Cardiac atrium fibroblast (primary cell): ENCODE results near the gene ARPIN. TPM values are rescaled to one million over a fixed set of nuclear protein-coding genes. Genes with fewer than 3 reads are reported as not detected.

Experiments used
- total RNA-seq: library from RNA; depleted of rRNA; stranded (reverse); fragments of >200 nt; gene quantifications from 2 replicates; pipeline ENCODE4 v1.2.3, GENCODE V29; 2015

ARPIN gene
- 7.3 and 8.5 TPM in 2 replicates for total RNA-seq

DNA sequence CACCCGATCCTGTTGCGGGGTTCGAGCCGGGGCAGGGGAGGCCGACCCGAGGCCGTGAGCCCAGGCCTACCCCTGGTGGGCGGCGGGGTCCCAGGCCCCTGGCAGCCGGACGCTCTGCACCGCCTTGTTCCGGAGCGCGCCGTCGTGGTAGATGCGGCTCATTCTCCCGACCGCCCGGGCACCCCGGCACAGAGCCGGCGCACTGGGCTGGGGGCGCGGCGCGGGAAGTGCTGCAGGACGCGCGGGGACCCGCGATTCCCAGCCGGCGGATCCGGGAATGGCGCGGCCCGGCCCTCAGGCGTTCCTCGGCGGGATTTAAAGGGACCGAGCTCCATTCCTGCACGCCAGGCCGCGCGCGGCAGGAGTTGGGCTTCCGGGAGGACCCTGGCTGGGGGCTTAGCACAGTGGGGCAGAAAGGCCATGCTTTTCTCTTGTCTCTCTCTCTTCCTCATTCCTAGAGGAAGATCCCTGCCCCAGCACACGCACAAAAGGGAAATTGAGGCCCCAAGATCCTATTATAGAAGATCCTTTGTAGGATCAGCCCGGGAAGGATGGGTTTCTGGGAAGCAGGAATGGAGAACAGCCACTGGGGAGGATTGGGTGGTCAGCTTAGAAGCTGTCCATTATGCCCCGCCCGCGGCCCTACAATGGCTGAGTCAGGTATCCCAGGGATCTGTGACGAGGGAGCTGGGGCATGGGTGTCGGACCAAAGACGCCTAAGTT lies at the start of gene ARPIN:
Gene ARPIN (minus strand): TSS at position 279 of the 723 bp plus-strand sequence. CDS start 117 bp downstream, at position 162.

DNA sequence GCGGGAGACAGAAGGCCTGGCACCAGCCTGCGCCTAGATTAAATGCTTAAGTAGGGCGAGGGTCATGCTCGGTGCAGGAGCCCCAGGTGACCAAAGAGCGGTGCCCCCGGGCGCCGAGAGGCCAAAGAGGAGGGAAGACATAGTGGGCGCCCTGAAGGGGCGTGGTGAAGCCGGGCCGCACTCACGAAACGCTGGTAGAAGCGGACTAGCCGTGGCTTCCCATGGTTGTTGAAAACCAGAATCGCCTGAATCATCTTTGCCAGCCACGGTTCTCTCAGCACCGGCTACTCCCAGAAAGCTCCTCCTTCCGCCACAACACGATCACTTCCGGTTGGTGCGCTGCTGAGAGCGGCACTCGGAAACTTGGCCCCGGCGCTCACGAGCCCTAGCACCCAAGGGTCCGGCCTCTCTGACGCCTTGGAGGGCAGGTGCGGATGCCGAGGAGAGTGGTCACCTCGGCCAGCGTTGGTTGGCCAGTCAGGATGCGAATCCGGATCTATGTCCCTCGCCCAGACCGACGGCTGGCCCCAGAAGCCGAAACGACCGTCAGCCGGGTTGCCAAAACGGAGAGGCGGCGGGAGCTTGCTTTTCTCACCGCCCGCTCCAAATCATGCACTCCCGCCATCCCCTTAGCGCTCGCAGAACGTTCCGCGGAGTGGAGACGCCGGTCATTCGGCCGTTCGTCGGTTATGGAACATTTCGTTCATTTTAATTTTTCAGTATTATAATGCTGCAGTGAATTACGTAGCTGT lies 18.9 kb downstream of the ARPIN start, which contains the start of gene AP3S2:
Gene AP3S2 (minus strand): TSS at position 299 of the 752 bp plus-strand sequence. CDS start 45 bp downstream, at position 254.

Other genes starting within 250 kb of the ARPIN start
- not detected in 2 replicates for gene PLIN1, start 233.6 kb downstream of the ARPIN start, total RNA-seq
- gene PEX11A, start 222.2 kb downstream of the ARPIN start, total RNA-seq, result 3.2 and 4.2 TPM in 2 replicates
- gene WDR93, start 222.1 kb downstream of the ARPIN start, total RNA-seq, result not detected in 2 replicates
- gene MESP1, start 161.7 kb downstream of the ARPIN start, total RNA-seq, result 2.3 TPM in 1 of 2 replicates, not detected in the other
- gene MESP2, start 136.6 kb downstream of the ARPIN start, total RNA-seq, result 0.65 TPM in 1 of 2 replicates, not detected in the other
- 82.8 and 104 TPM in 2 replicates for gene ANPEP, start 98.1 kb downstream of the ARPIN start, total RNA-seq
- gene AP3S2, start 19.0 kb downstream of the ARPIN start, total RNA-seq, result 33.2 and 35.3 TPM in 2 replicates
- 8.3 and 8.7 TPM in 2 replicates for gene ZNF710, start 88.4 kb upstream of the ARPIN start, total RNA-seq
- 58.7 and 60.8 TPM in 2 replicates for gene IDH2, start 189.5 kb upstream of the ARPIN start, total RNA-seq